ENCODE data around the gene ARSB.
A peak's percentile ranks its signal among the peaks of the same experiment; 100 is the strongest.
"Not testable (repeated sequence)": the region's sequence is repeated elsewhere in the genome, so short reads cannot be mapped to it uniquely, and the experiment has no call there.

The ARSB gene

DNA sequence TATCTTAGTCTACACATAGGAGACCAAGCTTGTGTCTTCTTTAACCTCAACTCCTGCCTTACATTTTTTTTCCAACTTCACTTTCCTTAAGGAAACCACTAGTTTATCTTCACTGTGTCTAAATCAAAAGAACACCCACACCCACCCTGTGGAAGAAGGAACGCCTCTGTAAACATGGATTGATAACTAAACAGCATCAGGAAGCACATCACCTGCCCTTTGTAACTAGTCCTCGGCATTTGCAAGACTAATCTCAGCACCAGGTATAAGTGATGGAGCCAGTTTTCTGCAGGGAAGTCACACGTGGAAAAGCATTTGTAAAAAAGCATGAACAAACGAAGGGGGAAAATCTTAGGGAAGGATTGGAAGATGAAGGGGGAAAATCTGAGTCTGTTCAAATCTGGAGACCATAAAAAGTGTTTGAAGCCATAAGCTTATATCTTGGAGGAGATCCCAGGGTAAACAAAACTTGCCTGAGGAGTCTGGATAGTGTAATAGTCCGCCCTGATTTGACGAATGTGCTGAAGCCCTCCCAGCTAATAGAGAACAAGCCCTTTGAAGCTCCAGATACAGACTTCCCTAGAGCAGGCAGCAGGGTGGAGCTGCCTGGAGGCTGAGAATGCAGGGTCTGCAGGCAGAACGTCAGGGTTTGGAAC lies 219.2 kb downstream of the ARSB start:
- no peak for DNase-seq (ENCODE audit: low read depth)
- TF ChIP-seq, protein P1, sequence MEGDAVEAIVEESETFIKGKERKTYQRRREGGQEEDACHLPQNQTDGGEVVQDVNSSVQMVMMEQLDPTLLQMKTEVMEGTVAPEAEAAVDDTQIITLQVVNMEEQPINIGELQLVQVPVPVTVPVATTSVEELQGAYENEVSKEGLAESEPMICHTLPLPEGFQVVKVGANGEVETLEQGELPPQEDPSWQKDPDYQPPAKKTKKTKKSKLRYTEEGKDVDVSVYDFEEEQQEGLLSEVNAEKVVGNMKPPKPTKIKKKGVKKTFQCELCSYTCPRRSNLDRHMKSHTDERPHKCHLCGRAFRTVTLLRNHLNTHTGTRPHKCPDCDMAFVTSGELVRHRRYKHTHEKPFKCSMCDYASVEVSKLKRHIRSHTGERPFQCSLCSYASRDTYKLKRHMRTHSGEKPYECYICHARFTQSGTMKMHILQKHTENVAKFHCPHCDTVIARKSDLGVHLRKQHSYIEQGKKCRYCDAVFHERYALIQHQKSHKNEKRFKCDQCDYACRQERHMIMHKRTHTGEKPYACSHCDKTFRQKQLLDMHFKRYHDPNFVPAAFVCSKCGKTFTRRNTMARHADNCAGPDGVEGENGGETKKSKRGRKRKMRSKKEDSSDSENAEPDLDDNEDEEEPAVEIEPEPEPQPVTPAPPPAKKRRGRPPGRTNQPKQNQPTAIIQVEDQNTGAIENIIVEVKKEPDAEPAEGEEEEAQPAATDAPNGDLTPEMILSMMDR (conservative IDR thresholded peaks at IDR 0.05; ENCODE audit: low read length) = no peak
- no peak overlapping the region for H3K4me3 ChIP-seq (ENCODE audit: low read length)

DNA sequence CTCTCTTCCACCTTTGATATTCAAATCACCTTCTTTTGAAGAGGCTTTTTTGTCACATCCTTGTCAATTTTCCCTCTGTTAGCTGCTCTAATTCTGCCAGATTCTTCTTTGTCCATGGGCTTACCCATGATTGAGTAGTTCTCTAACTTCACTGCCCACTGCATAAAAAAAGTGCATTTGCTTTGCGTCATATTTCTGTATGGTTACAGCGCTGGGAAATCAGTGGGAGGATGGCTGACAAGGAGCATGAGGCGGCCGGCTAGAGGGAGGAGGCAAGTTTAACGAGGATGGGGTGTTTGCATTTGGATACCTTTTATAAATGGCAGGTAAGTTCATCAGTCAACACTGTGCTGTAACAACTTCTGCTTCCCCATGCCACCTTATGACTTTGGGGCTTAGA lies 220.0 kb downstream of the ARSB start:
- TF ChIP-seq, protein P1 (conservative IDR thresholded peaks at IDR 0.05; ENCODE audit: low read length) = no peak
- DNase-seq (ENCODE audit: low read depth) = no peak
- H3K4me3 ChIP-seq (ENCODE audit: low read length) = no peak overlapping the region

DNA sequence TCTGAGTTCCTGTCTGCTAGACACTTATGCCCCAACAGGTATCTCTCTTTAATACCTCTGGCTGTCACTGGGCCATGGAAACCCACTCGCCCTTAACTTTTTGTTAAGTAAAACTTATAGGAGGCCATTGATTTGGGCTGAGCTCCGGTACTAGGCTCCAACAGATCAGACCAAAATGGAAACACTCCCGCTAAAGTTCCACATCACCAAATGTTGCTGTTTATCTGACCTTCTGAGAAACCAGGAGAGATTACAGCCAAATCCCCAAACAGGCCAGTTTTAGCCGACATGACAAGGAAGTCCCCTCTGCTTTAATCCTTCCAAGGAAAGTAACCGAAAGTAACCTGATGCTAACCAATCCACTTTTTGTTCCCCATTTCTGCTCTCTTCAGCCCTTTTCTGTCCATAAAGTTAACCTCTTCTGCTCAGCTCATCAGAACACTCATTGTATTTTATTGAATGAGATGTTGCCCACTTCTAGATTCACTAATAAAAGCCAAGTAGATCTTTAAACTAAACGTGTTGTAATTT lies 221.4 kb downstream of the ARSB start:
- TF ChIP-seq, protein P1 (conservative IDR thresholded peaks at IDR 0.05; ENCODE audit: low read length) = no peak
- no peak for DNase-seq (ENCODE audit: low read depth)
- no peak overlapping the region for H3K4me3 ChIP-seq (ENCODE audit: low read length)

DNA sequence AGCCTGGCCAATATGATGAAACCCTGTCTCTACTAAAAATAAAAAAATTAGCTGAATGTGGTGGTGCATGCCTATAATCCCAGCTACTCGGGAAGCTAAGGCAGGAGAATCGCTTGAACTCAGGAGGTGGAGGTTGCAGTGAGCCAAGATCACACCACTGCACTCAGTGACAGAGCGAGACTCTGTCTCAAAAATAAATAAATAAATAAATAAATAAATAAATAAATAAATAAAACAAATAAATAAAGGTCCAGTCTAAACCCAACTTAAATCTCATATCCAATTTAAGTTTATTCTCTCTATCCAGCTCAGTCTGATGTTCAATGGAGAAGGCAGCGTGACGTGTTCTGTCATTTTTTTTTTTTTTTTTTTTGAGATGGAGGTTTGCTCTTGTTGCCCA lies 222.4 kb downstream of the ARSB start:
- DNase-seq (ENCODE audit: low read depth); H3K4me3 ChIP-seq (ENCODE audit: low read length): not testable (repeated sequence)

DNA sequence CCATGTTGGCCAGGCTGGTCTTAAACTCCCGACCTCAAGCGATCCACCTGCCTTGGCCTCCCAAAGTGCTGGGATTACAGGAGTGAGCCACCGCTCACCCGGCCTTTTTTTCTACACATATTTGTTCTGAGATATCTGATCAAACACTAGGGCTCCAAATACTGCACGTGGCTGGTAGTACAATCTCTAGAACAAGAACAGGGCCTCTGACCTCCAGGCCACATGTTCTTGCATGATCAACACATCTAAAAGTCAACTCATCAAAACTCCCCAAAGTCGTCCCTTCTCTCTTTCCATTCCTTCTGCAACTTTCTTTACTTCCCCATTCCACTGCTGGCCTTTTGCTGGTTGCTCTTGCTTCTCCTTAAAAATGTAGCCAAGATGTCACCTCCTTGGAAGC lies 223.3 kb downstream of the ARSB start:
- TF ChIP-seq, protein P1 (conservative IDR thresholded peaks at IDR 0.05; ENCODE audit: low read length) = no peak
- no peak for DNase-seq (ENCODE audit: low read depth)
- H3K4me3 ChIP-seq (ENCODE audit: low read length) = no peak overlapping the region

DNA sequence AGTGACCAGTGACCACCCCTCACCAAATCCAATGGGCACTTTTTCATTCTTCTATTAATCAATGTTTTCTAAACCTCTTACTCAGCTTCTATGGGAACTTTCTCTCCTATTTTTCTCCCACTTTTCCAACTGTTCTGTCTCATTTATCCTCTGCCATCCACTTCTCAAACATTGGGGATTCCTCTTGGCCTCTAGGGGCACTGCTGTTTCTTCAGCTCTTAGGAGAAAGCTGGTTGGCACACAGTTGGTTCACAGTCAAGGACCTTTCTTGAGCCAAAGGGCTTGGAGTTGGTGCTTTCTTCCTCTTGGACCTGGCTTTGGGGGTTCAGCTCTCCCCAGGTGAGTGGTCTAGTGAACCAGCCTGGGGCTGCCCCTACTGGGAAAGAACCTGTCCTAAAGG lies 224.3 kb downstream of the ARSB start:
- DNase-seq (ENCODE audit: low read depth) = no peak

DNA sequence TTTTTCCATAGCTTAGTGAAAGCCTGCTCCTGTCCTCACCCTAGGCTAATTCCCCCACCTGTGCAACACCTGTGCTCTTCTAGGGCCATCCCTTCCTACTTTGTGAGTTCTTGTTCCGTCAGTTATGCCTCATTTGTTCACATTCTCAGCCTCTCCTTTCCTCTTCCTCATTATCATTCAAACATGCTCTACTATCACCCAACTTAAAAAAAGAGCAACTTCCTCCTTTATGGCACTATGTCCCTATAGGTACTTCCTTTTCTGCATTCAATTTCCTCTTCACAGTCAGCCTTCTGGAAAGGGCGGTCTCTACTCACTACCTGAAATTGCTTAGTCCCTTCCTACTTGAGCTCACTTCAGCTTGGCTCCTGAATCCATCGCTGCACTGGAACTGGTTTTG lies 224.7 kb downstream of the ARSB start:
- TF ChIP-seq, protein P1 (conservative IDR thresholded peaks at IDR 0.05; ENCODE audit: low read length) = no peak
- no peak for DNase-seq (ENCODE audit: low read depth)
- H3K4me3 ChIP-seq (ENCODE audit: low read length) = no peak overlapping the region

More for the DNA sequence above, 224.3 kb downstream of the ARSB start:
- H3K4me3 ChIP-seq (ENCODE audit: low read length) = no peak overlapping the region
- TF ChIP-seq, protein P1 (conservative IDR thresholded peaks at IDR 0.05; ENCODE audit: low read length) = peak; percentile 24

Measured in AG10803 (cell line).